ENCODE results near the gene TRHDE.

The TRHDE gene

GRCh38 chr12:72318341-72318740 lies 46.2 kb downstream of the TRHDE start:
- DNase-seq (ENCODE audit: low read depth) = no peak
- TF ChIP-seq CTCF (conservative IDR thresholded peaks at IDR 0.05; ENCODE audit: control insufficient read depth, insufficient read depth, low read depth, low read length) = no peak

GRCh38 chr12:72323881-72324280 lies 51.7 kb downstream of the TRHDE start:
- DNase-seq (ENCODE audit: low read depth) = peak; percentile 8
- no peak overlapping the region for H3K4me3 ChIP-seq (ENCODE audit: control insufficient read depth, low read depth, low read length)

More at GRCh38 chr12:72318341-72318740, 46.2 kb downstream of the TRHDE start:
- H3K4me3 ChIP-seq (ENCODE audit: control insufficient read depth, low read depth, low read length) = no peak overlapping the region

GRCh38 chr12:72330301-72330700 lies 58.1 kb downstream of the TRHDE start:
- no peak for TF ChIP-seq CTCF (conservative IDR thresholded peaks at IDR 0.05; ENCODE audit: control insufficient read depth, insufficient read depth, low read depth, low read length)
- no peak overlapping the region for H3K4me3 ChIP-seq (ENCODE audit: control insufficient read depth, low read depth, low read length)
- DNase-seq (ENCODE audit: low read depth) = peak; percentile 0

More at GRCh38 chr12:72323881-72324280, 51.7 kb downstream of the TRHDE start:
- no peak for TF ChIP-seq CTCF (conservative IDR thresholded peaks at IDR 0.05; ENCODE audit: control insufficient read depth, insufficient read depth, low read depth, low read length)

- TF ChIP-seq CTCF (conservative IDR thresholded peaks at IDR 0.05; ENCODE audit: control insufficient read depth, insufficient read depth, low read depth, low read length) = no peak
- H3K4me3 ChIP-seq (ENCODE audit: control insufficient read depth, low read depth, low read length) = no peak overlapping the region
- no peak for DNase-seq (ENCODE audit: low read depth)
These were observed 58.6 kb downstream of the TRHDE start for GRCh38 chr12:72330784-72331183.

GRCh38 chr12:72337382-72337781 lies 65.2 kb downstream of the TRHDE start:
- TF ChIP-seq CTCF (conservative IDR thresholded peaks at IDR 0.05; ENCODE audit: control insufficient read depth, insufficient read depth, low read depth, low read length) = no peak
- DNase-seq (ENCODE audit: low read depth) = no peak
- H3K4me3 ChIP-seq (ENCODE audit: control insufficient read depth, low read depth, low read length) = no peak overlapping the region

GRCh38 chr12:72337946-72338345 lies 65.8 kb downstream of the TRHDE start:
- no peak overlapping the region for H3K4me3 ChIP-seq (ENCODE audit: control insufficient read depth, low read depth, low read length)
- no peak for TF ChIP-seq CTCF (conservative IDR thresholded peaks at IDR 0.05; ENCODE audit: control insufficient read depth, insufficient read depth, low read depth, low read length)
- DNase-seq (ENCODE audit: low read depth) = no peak

GRCh38 chr12:72338437-72338836 lies 66.3 kb downstream of the TRHDE start:
- TF ChIP-seq CTCF (conservative IDR thresholded peaks at IDR 0.05; ENCODE audit: control insufficient read depth, insufficient read depth, low read depth, low read length) = no peak
- no peak for DNase-seq (ENCODE audit: low read depth)
- no peak overlapping the region for H3K4me3 ChIP-seq (ENCODE audit: control insufficient read depth, low read depth, low read length)

Data from fibroblast of mammary gland (primary cell).